Brain microvascular endothelial cell (primary cell): ENCODE measurements around the gene ADIG.

Experiments used
- DNase-seq: peaks from one replicate; pipeline ENCODE4 v3.0.0-alpha.2; 2020
- H3K27ac ChIP-seq: fragments of 250-450 bp; sonication (Bioruptor Pico); 2 replicates; pipeline ENCODE4 v1.5.1; 2020; ENCODE audit warnings: mild to moderate bottlenecking, moderate library complexity
- H3K27me3 ChIP-seq: fragments of 250-450 bp; sonication (Bioruptor Pico); replicated peaks from 2 replicates; pipeline ENCODE4 v1.5.1; 2020; ENCODE audit warnings: mild to moderate bottlenecking
- H3K36me3 ChIP-seq: fragments of 250-450 bp; sonication (Bioruptor Pico); replicated peaks from 2 replicates; pipeline ENCODE4 v1.5.1; 2020; ENCODE audit warnings: mild to moderate bottlenecking
- H3K4me3 ChIP-seq: 2 replicates; pipeline ENCODE4 v1.5.1; 2011; ENCODE audit warnings: low read depth, mild to moderate bottlenecking, control low read depth, low read length, moderate library complexity
- in situ Hi-C: cut with HindIII; loops from 2 replicates; pipeline ENCODE4 v1.10.0; 2017; ENCODE audit warnings: low sequenced_read_pairs, low pct_ligation_motif_present
- TF ChIP-seq, protein P1 (sequence below): IDR thresholded peaks from 2 replicates; pipeline ENCODE4 v1.5.1; 2011; ENCODE audit warnings: low read depth, mild to moderate bottlenecking, moderate library complexity, low read length, control low read depth, inconsistent platforms; ENCODE audit errors: missing control alignments

Gene ADIG

DNA sequence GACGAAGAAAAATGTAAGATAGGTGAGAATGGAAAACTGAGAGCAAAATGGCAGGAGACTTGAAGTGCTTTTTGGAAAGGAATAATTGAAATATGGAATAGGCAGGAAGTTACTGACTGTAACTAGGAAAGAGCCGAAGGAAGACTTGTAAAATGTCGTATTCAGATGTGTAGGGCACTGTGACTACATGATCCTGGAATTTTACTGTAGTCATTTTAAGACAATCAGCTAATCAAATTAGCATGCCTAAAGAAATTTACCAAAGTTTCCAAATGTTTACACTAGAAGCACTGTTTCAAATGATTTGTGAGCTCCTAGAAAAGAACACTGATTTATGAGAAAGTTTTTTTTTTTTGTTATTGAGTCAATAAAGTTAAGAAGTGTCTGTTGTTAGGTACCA lies 21.2 kb upstream of the ADIG start:
- peaks cover 16% of the 10 kb centered on the region for H3K36me3 ChIP-seq

DNA sequence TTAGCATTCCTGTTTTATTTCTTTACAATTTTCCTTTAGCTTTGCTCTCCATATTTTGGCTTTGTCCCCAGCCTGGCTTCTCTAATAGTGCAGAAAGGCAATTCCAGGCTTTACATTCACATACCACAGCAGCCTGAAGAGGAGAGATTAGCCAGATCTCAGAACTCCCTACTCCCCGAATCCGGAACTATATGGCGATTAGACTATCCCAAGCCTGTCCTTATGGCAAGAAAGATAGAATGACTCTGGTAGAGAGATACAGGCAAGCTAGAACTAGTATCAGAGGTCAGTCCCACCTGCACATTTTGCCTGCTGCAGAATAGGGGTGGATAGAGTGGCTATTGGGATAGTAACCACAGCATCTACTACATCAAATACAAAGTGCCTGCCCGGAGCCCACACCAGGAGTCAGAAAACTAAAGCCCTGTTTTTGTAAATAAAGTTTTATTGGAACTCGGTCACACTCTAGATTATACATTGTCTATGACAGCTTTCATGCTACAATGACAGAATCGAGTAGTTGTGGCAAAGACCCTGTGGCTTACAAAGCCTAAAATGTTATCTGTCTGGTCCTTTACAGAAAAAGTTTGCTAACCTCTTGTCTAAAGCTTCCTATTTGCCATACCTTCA lies 17.1 kb upstream of the ADIG start:
- DNase-seq: no peak
- Histone ChIP-seq H3K4me3 (no peak overlapping the region), H3K36me3 (peaks cover 19% of the 10 kb centered on the region), H3K27me3 (no peaks in the 10 kb centered on the region), H3K27ac (no peak overlapping the region)
- TF ChIP-seq, protein P1, sequence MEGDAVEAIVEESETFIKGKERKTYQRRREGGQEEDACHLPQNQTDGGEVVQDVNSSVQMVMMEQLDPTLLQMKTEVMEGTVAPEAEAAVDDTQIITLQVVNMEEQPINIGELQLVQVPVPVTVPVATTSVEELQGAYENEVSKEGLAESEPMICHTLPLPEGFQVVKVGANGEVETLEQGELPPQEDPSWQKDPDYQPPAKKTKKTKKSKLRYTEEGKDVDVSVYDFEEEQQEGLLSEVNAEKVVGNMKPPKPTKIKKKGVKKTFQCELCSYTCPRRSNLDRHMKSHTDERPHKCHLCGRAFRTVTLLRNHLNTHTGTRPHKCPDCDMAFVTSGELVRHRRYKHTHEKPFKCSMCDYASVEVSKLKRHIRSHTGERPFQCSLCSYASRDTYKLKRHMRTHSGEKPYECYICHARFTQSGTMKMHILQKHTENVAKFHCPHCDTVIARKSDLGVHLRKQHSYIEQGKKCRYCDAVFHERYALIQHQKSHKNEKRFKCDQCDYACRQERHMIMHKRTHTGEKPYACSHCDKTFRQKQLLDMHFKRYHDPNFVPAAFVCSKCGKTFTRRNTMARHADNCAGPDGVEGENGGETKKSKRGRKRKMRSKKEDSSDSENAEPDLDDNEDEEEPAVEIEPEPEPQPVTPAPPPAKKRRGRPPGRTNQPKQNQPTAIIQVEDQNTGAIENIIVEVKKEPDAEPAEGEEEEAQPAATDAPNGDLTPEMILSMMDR: no peak
- in situ Hi-C loops: no loop called here

More for the DNA sequence above, 21.2 kb upstream of the ADIG start:
- Histone ChIP-seq H3K4me3 (no peak overlapping the region), H3K27ac (no peak overlapping the region), H3K27me3 (no peaks in the 10 kb centered on the region)
- no peak for DNase-seq
- TF ChIP-seq, protein P1: no peak
- in situ Hi-C loops: no loop called here

DNA sequence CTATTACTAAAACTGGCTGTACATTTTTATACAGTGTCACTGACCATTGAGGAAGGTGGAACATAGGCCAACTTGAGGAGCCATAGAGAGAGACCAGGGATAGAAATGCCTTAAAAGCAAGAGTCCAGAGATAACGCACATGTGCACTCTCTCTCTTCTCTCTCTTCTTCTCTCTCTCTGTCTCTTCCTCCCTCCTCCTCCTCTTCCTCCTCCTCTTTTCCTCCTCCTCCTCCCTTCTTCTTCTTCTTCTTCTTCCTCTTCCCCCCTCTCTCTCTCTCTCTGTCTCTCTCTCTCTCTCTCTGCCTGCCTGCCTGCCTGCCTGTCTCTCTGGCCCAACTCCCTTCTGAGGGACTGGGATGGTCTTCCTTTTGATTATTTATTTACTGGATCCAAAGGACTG lies 16.3 kb upstream of the ADIG start:
- no peak for DNase-seq
- in situ Hi-C loops: no loop called here
- Histone ChIP-seq H3K27me3 (no peaks in the 10 kb centered on the region), H3K27ac (no peak overlapping the region), H3K4me3 (no peak overlapping the region), H3K36me3 (peaks cover 14% of the 10 kb centered on the region)
- TF ChIP-seq, protein P1: no peak

DNA sequence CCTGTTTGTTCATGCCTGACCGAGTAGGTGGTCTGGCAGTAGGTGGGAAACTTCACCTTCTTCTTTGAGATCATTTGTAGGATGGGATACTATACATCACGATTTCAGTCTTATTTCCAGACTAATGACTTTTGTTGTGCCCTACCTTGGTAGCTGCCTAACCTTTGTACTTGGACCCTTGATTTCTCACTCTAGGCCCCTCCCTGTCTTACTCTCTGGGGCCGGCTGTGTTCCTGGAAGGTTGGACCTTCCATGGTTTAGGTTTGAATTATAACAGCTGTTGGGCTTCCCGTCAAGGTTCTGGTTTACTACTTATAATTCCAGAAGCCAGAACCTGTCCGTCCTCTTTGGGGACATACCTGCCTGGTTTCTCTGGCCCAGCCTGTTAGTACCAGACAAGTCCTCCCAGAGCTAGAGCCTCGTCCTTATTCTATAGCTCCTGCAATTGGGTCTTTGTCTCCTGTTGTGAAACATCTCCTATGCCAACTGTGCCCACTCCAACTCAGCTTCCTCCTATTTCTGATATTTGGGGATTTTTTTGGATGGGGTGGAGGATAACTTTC lies 14.9 kb upstream of the ADIG start:
- H3K4me3 ChIP-seq: no peak overlapping the region
- TF ChIP-seq, protein P1: no peak
- no peak overlapping the region for H3K27ac ChIP-seq
- in situ Hi-C loops: no loop called here
- peaks cover 18% of the 10 kb centered on the region for H3K36me3 ChIP-seq
- H3K27me3 ChIP-seq: no peaks in the 10 kb centered on the region
- no peak for DNase-seq

DNA sequence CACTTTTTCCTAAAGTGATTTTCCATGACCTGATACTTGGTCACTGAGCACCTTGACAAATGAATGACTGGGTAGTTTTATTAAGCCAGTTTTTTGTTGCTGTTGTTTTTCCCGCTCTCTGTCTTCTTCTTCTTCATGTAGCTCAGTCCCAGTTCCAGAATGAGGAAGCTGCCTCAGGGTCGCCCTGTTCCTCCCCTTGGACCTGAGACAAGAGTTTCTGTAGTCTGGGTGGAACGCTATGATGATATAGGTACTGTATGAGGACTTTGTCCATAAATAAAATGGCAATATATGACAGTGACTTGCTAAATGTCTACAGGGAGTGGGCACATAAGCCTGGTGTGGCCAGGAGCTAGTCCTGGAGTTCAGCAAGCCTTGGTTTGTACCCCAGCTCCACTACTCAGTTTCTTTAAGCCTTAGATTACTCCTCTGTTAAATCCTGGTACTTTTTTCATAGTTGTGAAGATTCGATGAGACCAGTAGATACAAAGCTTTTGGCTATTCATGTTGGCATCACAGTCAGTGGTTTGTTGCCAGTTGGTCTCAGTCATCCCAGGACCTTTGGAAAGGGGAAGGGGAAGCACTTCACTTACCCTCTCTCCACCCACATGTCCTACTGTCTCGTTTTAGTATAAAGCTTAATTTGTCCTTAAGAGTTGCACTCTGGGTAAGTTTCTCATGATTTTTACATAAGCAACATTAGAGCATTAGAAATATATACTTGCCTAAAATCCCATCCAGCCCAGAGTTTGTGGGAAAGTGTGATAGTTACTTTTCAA lies 11.1 kb upstream of the ADIG start:
- no peak overlapping the region for H3K4me3 ChIP-seq
- H3K36me3 ChIP-seq: peaks cover 23% of the 10 kb centered on the region
- DNase-seq: no peak
- H3K27me3 ChIP-seq: no peaks in the 10 kb centered on the region
- TF ChIP-seq, protein P1: no peak
- in situ Hi-C loops: no loop called here
- no peak overlapping the region for H3K27ac ChIP-seq
